GM21723 (cell line): Measurements from ENCODE around the gene PPP1R3D.
"Not testable (repeated sequence)": the region's sequence is repeated elsewhere in the genome, so short reads cannot be mapped to it uniquely, and the experiment has no call there.

Experiments
- ATAC-seq: cut with Tn5 transposase; IDR thresholded peaks from one replicate; pipeline ENCODE4 v1.9.1; 2021; ENCODE audit warnings: mild to moderate bottlenecking, moderate library complexity; ENCODE audit not compliant: unreplicated experiment

Gene PPP1R3D, protein sequence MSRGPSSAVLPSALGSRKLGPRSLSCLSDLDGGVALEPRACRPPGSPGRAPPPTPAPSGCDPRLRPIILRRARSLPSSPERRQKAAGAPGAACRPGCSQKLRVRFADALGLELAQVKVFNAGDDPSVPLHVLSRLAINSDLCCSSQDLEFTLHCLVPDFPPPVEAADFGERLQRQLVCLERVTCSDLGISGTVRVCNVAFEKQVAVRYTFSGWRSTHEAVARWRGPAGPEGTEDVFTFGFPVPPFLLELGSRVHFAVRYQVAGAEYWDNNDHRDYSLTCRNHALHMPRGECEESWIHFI

DNA sequence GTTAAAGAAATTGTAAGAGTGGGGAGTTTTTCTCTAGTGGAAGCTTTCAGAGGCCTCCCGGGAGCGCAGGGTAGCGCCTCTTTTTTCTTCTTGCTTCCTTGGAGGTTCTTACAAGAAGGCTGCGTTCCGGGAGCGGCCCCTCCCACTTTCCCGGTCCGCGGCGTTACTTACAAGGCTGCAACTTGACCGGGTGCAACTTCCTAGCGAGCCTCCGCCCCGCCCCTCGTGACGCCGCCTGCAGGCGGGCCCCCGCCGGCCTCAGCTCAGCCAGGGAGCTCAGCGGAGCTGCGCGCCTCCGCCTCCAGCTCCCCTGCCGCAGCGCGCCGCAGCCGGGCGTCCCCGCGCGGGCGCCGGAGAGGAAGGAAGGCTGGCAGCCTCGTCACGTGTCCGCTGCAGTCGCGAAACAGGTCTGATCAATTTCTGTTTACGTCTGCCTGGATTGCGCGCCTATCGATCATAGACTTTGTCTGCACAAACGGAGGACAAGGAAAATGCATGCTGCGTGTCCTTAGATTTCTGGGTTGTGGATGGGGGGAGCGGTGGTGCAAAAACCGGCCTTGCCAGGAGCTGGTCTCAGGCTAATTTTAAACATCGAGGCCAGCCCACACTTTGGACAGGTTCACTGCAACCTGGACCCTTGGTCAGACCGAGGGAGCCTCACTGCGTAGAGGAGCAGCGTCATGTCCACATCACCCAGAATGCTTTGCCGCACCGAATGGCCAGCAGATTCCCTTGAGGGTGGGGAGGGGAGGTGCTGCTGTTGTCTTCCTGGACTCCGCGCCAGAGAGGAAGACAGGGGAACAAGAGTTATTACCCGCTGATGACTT is at the start of gene PPP1R3D, which contains the start of gene FAM217B:
Gene PPP1R3D, minus strand, starts transcription at position 177 of the 827 bp plus-strand sequence. CDS start 374 bp downstream, outside the sequence.
Gene FAM217B, plus strand, starts transcription at position 261 of the 827 bp plus-strand sequence. CDS start 3,555 bp downstream, outside the sequence.
- peak; percentile 92 for ATAC-seq

DNA sequence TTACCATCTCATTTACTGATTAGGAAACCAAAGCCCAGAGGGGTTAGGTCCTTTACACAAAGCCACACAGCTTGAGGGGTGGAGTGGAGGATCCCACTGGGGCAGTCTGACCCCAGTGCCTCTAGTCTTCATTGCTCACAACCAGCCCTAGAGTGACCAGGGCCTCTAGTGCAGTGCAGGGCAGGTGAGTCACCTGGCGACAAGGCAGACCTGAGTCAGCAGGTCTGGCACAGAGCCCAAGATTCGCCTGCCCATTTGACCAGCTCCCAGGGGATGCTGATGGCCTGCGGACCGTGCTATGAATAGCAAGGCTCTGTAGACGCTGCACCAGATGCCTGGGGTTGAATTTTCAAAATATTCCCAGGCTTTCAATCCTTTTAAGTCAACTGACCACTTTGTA is 48.0 kb upstream of the PPP1R3D start:
- no peak for ATAC-seq

DNA sequence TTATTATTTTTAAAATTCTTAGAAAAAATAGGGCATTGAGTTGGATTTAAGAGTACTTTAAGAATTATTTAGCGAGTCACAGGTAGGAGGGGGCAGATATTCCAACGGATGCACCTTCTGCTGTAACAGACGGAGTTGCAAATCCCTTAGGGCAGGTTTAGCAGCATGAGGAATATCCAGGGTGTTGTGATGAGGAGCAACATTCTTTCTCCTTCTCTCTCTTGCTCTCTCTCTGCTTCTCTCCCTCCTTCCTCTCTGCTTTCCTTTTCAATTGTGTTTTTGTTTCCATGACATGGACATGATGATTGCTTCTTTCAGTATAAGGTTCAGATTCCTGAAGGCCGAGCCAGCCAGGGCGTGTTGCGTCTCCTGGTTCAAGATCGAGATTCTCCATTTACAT is 47.0 kb upstream of the PPP1R3D start:
- ATAC-seq, result no peak

DNA sequence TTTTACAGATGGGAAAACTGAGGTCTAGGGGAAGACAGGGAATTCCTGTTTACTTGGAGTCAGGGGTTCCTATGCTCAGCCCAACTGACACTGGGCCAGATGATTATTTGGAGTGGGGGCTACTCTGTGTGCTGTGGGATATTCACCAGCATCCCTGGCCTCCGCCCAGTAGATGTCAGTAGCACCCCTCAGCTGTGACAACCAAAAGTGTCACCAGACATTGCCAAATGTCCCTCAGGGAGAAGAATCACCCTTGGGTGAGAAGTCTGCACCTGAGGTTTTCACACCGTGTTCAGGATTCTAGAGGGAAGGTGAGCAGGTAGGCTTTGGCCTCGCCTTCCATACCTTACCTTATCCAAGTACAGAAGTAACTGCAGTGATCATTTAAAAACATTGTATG is 45.8 kb upstream of the PPP1R3D start:
- no peak for ATAC-seq

DNA sequence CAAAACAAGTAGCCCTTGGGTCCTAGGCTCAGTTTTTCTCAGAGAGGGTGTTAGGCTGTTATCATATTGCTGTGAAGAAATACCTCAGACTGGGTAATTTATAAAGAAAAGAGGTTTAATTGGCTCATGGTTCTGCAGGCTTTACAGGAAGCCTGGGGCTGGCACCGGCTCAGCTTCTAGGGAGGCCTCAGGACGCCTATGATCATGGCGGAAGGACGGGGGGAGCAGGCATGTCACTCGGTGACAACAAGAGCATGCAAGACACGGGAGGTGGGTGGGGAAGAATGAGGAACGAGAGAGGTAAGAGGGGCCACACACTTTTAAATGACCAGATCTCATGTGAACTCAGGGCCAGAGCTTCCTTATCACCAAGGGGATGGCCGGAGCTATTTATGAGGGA is 45.1 kb upstream of the PPP1R3D start:
- no peak for ATAC-seq

DNA sequence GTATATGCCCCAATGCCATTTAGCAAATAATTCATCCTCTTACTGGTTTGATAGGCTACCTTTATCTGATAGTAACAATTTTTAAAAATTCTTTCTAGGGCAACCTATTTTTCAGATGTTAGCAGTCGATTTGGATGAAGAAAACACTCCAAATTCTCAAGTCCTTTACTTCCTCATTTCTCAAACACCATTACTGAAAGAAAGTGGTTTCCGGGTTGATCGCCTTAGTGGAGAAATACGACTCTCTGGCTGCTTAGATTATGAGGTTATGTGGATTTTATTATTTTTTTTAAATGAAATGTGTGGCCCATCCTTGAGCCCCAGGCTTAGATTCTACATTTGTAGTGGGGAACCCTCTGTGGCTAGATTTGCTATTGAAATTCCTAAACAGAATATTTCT is 44.4 kb upstream of the PPP1R3D start:
- ATAC-seq, result no peak

DNA sequence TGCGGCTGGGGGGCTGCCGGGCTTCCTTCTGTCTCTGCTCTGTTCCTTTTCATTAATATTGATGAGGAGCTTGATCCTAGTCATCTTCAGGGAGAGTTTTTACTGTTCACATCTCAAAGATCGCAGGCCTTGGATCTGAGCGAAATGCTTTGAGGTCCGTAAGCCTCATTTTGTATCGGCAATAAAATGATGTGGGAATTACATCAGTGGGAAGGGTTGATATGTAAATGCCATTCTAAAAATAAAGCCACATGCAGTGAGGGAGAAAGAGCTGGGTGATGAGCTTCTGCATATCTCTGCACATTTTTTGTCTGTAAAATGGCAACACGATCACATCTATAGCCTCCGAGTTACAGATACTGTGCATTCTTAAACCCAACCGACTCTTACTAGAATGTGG is 43.0 kb upstream of the PPP1R3D start:
- no peak for ATAC-seq

DNA sequence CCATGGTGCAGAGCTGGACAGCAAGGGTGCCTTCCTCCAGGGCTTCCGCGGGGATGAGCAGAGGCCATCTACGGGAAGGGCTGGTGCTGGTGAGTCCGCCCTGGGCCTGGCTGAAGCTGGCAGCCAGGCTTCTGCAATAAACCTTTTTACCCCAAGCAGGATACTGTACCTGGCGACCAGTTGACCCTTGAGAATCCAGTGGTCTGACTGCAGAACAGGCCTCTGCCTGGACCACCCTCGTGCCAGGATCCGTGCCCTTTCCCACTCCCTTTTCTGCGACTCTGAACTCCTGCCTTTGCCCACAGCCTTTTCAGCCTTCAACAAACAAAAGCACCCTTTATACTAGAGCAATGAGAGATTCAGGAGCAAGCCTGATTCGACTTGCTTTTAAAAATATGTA is 37.0 kb upstream of the PPP1R3D start:
- ATAC-seq, result no peak

DNA sequence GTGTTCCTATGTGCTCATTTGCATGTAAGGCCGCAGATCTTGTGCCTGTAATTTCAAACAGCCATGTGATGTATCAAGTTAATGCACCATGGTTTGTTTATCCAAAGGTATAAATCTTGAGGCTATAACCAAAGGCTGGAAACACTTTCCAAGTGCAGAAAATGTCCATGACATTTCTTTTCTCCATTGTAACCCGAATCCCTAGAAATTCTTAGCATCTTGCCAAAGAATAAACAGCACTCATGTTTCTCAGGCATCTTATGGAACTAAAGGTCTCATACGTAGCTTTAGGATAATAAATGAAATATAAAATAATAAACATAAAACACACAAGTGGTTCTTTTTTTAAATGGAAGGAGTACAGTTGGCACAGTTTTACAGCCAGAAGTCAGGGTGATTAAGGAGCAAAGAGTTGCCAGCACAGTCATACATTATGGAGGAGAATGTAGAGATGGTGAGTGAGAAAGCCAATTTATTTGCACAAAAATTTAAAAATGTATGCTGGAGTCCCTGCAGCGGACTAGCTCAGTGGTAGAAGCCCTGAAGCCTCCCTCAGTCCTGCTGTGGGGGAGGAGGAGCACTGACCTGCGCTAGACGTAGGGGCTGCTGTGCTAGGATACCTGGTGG is 36.2 kb upstream of the PPP1R3D start:
- ATAC-seq, result no peak

DNA sequence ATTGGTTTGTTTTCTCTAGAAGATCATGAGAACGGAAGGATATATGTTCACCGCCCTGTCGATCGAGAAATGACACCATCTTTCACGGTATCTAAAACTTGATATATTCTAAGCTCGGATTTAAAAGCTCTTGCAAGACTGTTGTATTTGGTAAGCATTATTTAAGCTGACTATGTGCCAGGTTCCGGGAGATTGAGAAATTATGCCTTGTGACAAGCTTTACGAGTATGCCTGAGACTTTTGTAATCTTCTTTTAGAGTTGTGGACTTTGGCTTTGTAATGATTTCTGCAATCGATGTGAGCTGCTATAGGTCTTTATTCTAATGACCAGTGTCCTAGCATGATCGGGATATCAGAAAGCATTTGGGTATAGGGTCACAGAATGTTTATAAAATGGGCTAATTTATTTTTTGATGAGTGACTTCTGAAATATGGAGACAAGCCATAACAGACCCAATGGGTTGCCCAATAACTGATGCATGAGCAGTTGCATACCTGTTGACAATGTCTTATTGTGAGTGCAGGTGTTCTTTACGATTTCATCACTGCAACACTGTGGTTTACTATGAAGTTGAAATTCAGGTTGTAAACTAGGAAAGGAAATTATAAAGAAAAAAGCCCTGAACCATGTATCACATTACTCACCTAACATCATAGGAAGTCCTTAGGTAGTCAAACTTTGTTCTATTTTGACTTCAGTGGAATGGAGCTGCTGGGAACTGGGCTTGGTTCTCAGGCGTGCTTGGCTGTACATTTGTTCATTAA is 32.1 kb upstream of the PPP1R3D start:
- no peak for ATAC-seq

DNA sequence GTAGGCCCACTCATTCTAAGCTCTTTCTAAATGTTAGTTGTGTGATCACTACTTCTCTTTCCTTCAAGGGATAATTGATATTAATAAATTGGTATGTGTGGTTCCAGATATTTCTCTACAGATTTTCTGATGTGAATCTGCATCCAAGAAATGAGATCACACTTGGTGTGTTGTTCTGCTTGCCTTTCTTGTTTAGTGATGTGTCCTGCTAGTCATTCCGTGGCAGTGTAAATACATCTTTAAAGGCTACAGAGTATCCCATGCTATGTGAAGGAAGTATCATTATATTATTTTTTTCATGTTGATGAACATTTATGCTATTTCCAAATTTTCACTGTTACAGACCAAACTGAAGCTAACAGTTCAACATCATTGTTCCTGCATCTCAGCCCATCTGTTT is 31.3 kb upstream of the PPP1R3D start:
- ATAC-seq, result no peak

DNA sequence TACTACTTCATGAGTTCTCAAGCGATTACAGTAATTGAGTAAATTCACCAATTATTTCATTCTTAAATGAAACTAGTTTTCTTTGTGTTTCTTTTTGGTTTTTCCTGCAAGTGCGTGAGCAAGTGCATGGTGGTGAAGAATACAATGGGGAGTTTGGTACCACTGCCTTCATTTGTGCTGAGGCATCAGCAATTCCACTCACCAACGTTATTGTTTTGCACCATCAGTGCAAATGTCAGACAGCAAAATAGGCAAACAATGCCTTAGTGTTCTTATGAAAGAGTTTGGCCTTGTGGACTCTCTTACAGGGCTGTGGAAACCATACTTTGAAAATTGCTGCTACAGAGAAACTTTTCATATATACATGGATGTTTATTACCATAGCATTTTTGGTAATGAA is 26.3 kb upstream of the PPP1R3D start:
- no peak for ATAC-seq

DNA sequence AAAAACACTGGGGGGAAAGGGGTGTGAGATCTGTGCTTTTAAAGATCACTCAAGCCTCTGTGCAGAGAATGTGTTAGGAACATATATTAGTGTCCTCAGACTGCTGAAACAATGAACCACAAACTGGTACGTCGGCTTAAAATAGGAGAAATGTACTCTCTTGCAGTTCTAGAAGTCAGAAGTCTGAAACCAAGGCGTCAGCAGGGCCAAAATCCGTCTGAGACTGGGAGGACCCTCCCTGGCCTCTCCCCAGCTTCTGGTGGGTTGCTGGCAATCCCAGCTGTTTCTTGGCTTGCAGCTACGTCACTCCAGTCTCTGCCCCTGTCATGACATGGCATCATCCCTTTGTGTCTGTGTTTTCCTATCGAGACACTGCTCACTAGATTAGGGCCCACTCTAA is 22.1 kb upstream of the PPP1R3D start:
- ATAC-seq, result no peak

DNA sequence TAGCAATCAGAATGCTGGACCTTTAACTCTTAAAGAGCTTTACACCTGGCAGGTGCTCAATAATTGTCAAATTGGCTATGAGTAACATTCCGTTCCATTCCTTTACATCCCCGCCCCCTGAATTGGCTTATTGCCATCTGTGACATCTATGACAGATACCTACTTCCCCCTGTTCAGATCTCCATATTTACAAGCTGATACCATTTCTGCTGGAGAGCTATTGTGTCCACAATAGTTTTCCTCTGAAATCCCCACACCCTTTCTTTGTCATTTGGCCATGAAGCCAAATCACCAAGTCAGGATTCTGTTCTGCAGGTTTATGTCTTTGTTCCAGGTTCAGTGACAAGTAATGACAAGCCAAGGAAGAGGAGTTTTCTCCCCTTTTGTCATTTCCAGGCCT is 21.3 kb upstream of the PPP1R3D start:
- ATAC-seq, result no peak

DNA sequence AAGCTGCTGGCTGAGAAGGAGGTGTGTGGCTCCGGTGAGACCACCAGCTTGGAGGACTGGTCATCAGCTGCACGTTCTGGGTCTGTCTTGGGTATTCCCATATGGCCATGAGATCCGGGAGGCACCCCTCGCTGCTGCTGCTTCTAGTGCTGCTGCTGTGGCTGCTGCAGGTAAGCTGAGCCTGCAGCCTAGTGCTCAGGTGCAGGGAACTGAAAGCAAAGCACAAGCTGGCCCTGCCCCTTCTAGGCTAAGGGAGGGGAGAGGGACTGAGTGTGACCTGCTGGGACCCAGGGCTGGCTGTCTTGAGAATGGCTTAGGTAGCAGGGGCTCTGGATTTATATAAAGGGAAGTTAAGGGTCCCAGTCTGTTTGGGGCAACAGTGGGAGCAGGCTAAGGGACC is 18.5 kb upstream of the PPP1R3D start:
- no peak for ATAC-seq

DNA sequence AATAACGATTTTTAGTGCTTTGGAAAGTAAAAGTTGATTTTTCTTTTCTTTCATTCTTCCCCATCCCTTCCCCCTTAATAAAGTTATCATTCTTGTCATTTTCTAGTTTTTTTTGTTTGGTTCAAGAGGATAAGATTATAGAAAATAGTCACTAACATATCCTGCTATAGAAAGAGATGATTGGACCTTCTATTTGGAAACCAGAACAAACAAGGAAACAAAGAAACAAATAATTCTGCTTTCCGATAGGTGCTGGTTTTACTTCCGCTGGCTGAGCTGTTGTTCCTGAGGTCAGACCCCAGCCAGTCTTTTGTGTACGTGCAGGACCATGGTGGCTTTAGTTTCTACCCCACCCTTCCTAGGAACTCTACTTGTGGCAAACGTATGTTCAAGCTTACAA is 18.0 kb upstream of the PPP1R3D start, which contains the start of gene CDH26:
Gene CDH26, plus strand, starts transcription at position 301 of the 400 bp plus-strand sequence. CDS start 304 bp downstream, outside the sequence.
- ATAC-seq, result no peak

DNA sequence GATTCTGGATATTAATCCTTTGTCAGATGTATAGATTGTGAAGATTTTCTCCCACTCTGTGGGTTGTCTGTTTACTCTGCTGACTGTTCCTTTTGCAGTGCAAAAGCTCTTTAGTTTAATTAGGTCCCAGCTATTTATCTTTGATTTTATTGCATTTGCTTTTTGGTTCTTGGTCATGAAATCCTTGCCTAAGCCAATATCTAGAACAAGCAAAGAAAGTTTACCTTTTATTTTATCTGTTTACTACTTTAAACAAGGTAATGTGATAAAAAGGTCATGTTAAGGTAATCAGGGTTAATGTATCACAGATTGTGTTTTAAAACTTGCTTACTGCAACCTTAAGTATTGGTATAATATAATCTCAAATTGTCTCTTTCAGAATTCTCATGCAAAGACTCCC is 17.5 kb upstream of the PPP1R3D start:
- not testable (repeated sequence) for ATAC-seq

DNA sequence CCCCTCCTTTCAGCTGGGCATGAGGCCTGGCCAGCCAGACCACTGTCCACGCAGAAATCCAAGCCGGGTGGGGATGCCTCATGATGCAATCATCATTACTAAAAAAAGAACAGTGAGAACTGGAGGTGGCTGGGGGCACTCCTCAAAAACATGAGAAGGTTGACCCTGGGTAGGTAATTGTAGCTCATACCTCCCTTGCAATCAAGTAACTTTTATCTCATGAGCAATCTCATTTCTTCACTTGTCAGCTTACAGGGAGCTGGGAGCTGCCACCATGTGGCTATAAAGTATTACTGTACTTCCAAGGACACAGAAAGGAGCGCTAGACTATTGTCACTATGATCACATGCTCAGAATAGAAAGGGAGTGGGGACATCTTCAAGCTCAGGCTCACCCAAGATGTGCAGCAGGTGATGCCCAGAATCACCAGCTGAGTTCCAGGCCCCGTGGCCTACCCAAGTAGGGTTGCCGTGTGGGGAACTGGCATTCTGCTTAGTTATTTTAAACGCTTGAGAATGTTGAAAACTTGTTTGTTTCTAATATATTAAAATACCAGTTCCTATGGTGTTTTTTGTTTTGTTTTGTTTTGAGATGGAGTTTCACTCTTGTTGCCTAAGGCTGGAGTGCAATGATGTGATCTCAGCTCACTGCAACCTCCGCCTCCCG is 15.2 kb upstream of the PPP1R3D start:
- ATAC-seq, result peak; percentile 62

DNA sequence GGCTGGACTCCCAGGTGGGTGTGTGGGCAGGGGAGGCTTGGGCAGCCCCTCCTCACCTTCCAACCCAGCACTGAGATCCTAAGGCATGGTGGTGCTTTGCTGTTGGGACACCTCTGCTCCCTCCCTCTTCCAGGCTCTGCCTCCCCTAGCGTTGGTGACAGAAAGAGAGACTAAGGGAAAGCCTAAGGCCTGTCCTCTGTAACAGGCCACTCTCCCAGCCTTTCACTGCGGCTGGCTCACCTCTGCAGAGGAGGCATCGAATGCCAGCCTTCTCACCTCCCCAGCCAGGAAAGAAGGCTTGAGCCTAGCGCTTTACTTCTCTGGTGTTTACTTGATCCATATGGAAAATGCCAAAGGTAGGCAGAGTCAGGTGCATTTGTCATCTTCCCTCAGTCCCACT is 14.6 kb upstream of the PPP1R3D start:
- no peak for ATAC-seq

DNA sequence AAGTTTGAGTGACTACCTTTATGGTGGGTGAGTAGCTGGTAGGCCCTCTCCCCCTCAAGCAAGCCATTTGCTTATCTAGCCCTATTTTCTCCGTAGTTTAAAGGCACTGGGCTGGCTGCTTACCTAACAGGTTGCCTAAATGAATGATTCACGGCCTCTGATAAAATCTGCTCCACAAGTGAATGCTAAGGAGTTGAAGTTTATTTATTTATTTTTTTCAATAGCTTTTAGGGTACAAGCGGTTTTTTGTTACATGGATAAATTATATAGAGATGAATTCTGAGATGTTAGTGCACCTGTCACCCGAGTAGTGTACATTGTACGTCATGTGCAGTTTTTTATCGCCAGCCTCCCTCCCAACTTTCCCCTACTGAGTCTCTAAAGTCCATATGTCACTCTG is 9.8 kb upstream of the PPP1R3D start:
- no peak for ATAC-seq
